Ascending aorta (tissue), 2 donors: ENCODE data around the gene ASCL5. TPM values are rescaled to one million over a fixed set of nuclear protein-coding genes. Genes with fewer than 3 reads are reported as not detected.

Experiments used
- DNase-seq, 2 donors: peaks; one replicate each; pipeline ENCODE4 v3.0.0-alpha.2; 2019; ENCODE audit warnings: low spot score in 2 of 2
- H3K27ac ChIP-seq, 2 donors: fragments of 200-600 bp; sonication (generic); one replicate each; pipeline ENCODE4 v1.5.1; 2016 to 2017; ENCODE audit warnings: mild to moderate bottlenecking in 1 of 2
- H3K27me3 ChIP-seq: fragments of 200-600 bp; sonication (generic); one replicate; pipeline ENCODE4 v1.5.1; 2017
- H3K36me3 ChIP-seq, 2 donors: fragments of 200-600 bp; sonication (generic); one replicate each; pipeline ENCODE4 v1.5.1; 2016
- H3K4me1 ChIP-seq, 2 donors: fragments of 200-600 bp; sonication (generic); one replicate each; pipeline ENCODE4 v1.5.1; 2016 to 2017; ENCODE audit warnings: mild to moderate bottlenecking in 1 of 2
- H3K4me3 ChIP-seq, 2 donors: fragments of 200-600 bp; sonication (generic); one replicate each; pipeline ENCODE4 v1.5.1; 2016 to 2017; ENCODE audit warnings: mild to moderate bottlenecking in 1 of 2
- H3K9me3 ChIP-seq, 2 donors: fragments of 200-600 bp; sonication (generic); one replicate each; pipeline ENCODE4 v1.5.1; 2016
- intact Hi-C: fragments of 100-400 bp; cut with DNase I; formaldehyde crosslinking; loops from one replicate; pipeline ENCODE4 v1.15.1; 2023
- total RNA-seq: library from RNA; depleted of rRNA; stranded (reverse); fragments of >200 nt; gene quantifications from one replicate; pipeline ENCODE4 v1.1.0, GENCODE V29; 2016
- TF ChIP-seq, protein P1 (sequence below), 3 experiments: fragments of 200-600 bp in 2 of 3; fragments of 450-650 bp in 1 of 3; sonication (generic) in 2 of 3; IDR thresholded peaks; one replicate each; pipeline ENCODE4 v1.5.1; 2016 to 2019; ENCODE audit warnings: antibody characterized with exemption in 3 of 3, mild to moderate bottlenecking in 1 of 3, moderate library complexity in 1 of 3

Gene ASCL5
- total RNA-seq, 1 donor from 2014 or later, result not detected

DNA sequence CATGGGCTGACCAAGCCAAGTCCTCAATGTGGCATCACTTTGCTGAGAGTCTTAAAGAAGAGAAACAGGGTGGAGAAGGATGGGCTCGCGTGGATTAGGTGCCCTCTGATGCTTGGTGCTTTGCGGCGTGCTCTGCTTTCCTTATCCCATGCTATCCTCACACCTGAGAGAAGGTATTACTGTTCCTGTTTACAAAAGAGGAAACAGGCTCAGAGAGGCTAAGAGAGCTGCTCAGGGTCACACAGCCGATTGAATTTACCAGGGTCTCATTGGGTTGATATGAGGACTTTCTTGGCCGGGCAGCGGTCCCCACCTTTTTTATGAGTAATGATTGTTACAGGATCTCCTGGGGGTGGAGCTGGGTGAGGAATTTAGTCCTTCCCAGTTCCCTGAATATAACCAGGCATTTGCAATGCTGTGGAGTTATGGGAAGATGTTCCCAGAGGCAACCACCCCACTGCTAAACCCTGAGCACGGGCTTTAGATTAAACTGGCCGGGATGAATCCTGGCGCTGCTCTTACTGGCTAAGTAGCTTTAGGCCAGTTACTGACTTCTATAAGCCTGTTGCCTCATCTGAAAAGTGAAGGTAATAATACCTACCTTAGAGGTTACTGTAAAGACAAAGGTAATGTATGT lies 4.5 kb downstream of the ASCL5 start:
- intact Hi-C loops, result no loop called here
- Histone ChIP-seq H3K27ac (no peak overlapping the region), H3K27me3 (no peaks in the 10 kb centered on the region), H3K9me3 (no peaks in the 10 kb centered on the region), H3K4me1 (no peaks in the 10 kb centered on the region), H3K4me3 (no peak overlapping the region), H3K36me3 (no peaks in the 10 kb centered on the region)
- no peak for DNase-seq
- TF ChIP-seq, protein P1, sequence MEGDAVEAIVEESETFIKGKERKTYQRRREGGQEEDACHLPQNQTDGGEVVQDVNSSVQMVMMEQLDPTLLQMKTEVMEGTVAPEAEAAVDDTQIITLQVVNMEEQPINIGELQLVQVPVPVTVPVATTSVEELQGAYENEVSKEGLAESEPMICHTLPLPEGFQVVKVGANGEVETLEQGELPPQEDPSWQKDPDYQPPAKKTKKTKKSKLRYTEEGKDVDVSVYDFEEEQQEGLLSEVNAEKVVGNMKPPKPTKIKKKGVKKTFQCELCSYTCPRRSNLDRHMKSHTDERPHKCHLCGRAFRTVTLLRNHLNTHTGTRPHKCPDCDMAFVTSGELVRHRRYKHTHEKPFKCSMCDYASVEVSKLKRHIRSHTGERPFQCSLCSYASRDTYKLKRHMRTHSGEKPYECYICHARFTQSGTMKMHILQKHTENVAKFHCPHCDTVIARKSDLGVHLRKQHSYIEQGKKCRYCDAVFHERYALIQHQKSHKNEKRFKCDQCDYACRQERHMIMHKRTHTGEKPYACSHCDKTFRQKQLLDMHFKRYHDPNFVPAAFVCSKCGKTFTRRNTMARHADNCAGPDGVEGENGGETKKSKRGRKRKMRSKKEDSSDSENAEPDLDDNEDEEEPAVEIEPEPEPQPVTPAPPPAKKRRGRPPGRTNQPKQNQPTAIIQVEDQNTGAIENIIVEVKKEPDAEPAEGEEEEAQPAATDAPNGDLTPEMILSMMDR (IDR thresholded peaks at IDR 0.05), result no peak

DNA sequence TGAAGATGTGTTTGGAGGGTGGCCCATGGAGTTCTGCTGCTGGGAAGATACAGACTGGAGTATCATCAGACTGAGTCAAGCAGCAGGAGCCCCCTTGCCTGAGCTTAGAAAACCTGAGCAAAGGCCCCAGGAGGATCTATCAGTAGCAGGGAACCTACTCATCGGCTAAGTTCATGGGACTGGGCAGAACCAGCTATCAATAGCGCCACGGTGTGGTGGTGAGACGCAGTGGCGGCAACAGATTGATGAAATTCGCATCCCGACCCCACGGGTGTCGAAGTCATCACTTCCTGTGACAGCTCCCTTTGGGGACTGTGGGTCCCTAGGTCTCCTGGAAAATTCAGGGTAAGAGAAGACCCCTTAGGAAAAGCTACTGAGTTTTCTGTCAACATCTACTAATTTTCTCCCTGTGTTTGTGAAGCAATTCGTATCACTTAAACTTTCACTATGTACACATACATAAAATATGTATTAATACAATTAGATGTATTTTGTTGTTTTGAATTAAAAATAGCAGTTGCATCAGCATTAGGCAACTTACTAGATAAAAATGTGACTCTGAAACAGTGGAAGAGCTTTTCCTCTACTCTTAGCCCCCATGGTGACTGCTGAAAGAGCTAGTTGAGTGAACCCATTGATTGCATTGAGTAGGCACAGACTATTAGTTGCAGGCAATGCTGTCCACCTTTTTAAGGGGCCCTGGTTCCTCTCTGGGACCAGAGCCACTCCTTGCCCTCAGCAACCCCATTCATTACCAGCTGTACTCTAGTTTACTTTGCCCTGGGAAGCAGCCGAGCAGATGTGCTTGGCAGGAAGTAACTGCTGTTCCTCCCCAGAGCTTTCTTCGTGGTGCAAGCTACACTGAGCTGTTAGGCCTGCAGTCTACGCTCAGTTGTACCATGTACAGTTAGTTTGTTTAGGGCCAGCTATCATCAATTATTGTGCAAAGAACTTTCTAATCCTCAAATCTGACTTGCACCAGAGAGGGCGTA lies 7.5 kb downstream of the ASCL5 start:
- H3K27me3 ChIP-seq, result no peaks in the 10 kb centered on the region

DNA sequence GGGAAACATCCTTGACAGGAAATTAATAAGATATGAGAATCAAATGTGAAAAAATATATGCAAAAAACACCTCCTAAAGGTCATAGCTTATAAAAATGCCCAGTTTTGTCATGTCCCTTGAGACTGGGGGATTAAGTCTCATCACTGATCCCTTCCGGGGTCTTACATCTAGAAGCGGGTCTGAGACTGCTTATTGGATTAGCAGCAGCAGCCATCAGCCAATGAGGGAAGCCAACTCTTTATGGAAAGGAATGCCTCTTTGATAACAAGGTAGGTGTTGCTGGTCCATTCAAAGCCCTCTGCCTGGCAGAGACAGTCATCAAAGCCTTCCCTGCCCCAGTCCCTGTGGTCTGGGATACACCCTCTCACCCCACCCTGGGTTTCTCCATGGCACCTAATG lies 10.9 kb downstream of the ASCL5 start:
- Histone ChIP-seq H3K4me3 (no peak overlapping the region), H3K36me3 (no peaks in the 10 kb centered on the region), H3K4me1 (no peaks in the 10 kb centered on the region), H3K9me3 (no peaks in the 10 kb centered on the region), H3K27ac (no peak overlapping the region), H3K27me3 (no peaks in the 10 kb centered on the region)
- intact Hi-C loops, result loop anchor here (5.0 kb wide), 1 partner anchor 559 kb away; no protein-coding TSS in a partner anchor
- TF ChIP-seq, protein P1 (IDR thresholded peaks at IDR 0.05), result no peak
- DNase-seq, result no peak

More for the DNA sequence above, 7.5 kb downstream of the ASCL5 start:
- Histone ChIP-seq H3K4me3 (no peak overlapping the region), H3K27ac (no peak overlapping the region), H3K4me1 (no peaks in the 10 kb centered on the region), H3K36me3 (no peaks in the 10 kb centered on the region), H3K9me3 (no peaks in the 10 kb centered on the region)
- no peak for DNase-seq
- intact Hi-C loops, result loop anchor here (5.0 kb wide), 1 partner anchor 562 kb away; no protein-coding TSS in a partner anchor
- TF ChIP-seq, protein P1 (IDR thresholded peaks at IDR 0.05), result peak in 2 of 3 experiments; percentile 52

DNA sequence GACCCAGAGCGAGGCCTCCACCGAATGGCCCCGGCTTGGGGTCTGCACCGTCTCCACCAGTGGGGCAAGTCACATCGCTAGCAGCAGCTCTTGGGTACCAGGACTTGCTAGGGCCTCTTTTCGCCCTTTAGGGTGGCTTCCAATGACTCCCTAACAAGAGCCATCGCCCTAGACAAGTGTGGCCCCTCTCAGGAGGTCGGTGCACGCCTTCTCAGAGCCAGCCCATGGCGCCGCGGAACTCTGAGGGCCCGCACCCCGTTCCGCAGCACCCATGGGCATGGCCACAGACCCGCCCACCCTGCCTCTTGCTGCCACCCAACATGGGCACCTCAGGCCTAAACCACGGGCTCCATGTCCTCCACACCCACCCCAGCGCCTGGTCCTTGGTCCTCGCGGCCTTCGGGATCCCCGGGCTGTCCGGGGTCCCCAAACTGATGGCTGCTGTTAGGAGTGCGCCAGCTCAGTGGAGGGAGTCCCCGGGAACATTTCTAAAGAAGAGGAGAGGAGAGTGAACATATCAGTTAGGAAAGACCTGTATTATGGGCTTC lies 11.5 kb downstream of the ASCL5 start:
- no peak overlapping the region for H3K27ac ChIP-seq
- no peaks in the 10 kb centered on the region for H3K9me3 ChIP-seq
- intact Hi-C loops, result loop anchor here (5.0 kb wide), 1 partner anchor 558 kb away; no protein-coding TSS in a partner anchor
- TF ChIP-seq, protein P1 (IDR thresholded peaks at IDR 0.05), result no peak
- DNase-seq, result no peak
- H3K4me3 ChIP-seq, result peak overlapping the region in 1 of 2 donors; percentile 66
- no peaks in the 10 kb centered on the region for H3K27me3 ChIP-seq
- no peaks in the 10 kb centered on the region for H3K36me3 ChIP-seq
- no peaks in the 10 kb centered on the region for H3K4me1 ChIP-seq

DNA sequence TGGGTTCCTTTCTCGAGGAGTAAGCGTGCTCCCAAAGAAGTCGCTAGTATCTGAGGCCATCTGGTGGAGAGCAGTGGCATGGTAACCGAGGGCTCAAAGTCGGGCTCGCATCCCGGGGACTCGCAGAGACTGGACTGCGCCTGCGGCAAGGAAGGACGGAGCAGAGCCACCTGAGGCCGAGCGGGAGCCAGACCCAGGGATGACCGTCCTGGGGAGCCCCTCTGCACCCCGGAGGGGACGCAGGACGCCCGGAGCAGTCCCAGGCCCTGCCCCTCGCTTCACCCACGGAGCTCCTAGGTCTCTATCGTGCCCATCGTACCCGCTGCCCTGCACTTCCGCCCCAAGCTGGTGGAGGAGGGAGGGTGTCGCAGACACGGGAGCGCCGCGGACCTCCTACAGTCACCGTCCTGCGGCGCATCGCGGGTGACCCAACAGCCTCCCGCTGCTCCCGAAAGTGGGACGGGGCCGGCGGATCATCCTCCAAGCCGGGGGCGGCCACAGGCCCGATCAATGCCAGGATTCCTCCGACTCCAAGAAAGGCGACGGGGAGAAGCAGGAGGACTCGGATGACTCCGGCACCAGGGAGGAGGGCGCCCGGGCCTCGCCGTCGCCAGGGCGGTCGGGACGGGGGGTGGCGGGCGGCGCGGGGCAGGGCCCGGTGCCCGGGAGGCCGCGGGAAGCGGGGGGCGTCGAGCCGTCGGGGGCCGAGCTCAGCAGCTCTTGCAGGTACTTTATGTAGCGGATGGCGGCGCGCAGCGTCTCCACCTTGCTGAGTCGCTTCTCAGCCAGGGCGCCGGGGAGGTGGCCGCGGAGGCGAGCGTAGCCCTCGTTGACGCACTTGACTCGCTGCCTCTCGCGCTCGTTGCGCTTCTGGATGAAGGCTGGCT lies 12.5 kb downstream of the ASCL5 start:
- intact Hi-C loops, result loop anchor here (1.0 to 5.0 kb wide), 3 partner anchors 142 to 557 kb away; partner anchors contain the start of gene KIF14
- no peaks in the 10 kb centered on the region for H3K36me3 ChIP-seq
- H3K4me1 ChIP-seq, result no peaks in the 10 kb centered on the region
- H3K4me3 ChIP-seq, result peak overlapping the region; percentile 66 to 74
- DNase-seq, result peak; percentile 37 to 93
- H3K27ac ChIP-seq, result peak overlapping the region in 1 of 2 donors; percentile 29
- TF ChIP-seq, protein P1 (IDR thresholded peaks at IDR 0.05), result peak; percentile 82 to 88 (median 87)
- no peaks in the 10 kb centered on the region for H3K27me3 ChIP-seq
- no peaks in the 10 kb centered on the region for H3K9me3 ChIP-seq
